ENCODE data around the gene ZCCHC7.
"Not testable (repeated sequence)": the region's sequence is repeated elsewhere in the genome, so short reads cannot be mapped to it uniquely, and the experiment has no call there.

ZCCHC7 gene

GRCh38 chr9:37383876-37384746 lies 263.7 kb downstream of the ZCCHC7 start:
- Histone ChIP-seq H3K9me3 (ENCODE audit: insufficient read depth, low read depth, low read length) (no peaks in the 10 kb centered on the region), H3K27ac (ENCODE audit: low read length) (no peak overlapping the region), H3K4me1 (ENCODE audit: insufficient read depth, low read length) (no peaks in the 10 kb centered on the region; the same call in 1 of the 2 replicates), H3K4me3 (ENCODE audit: low read length) (no peak overlapping the region), H3K9ac (ENCODE audit: low read depth, low read length) (no peak overlapping the region), H3K36me3 (ENCODE audit: insufficient read depth, low read depth, low read length) (no peaks in the 10 kb centered on the region), H3K27me3 (ENCODE audit: insufficient read depth, low read length) (no peaks in the 10 kb centered on the region)

GRCh38 chr9:37385286-37385685 lies 264.9 kb downstream of the ZCCHC7 start:
- Histone ChIP-seq H3K27me3 (ENCODE audit: insufficient read depth, low read length) (no peaks in the 10 kb centered on the region), H3K4me3 (ENCODE audit: low read length) (no peak overlapping the region), H3K9ac (ENCODE audit: low read depth, low read length) (no peak overlapping the region), H3K9me3 (ENCODE audit: insufficient read depth, low read depth, low read length) (no peaks in the 10 kb centered on the region), H3K36me3 (ENCODE audit: insufficient read depth, low read depth, low read length) (no peaks in the 10 kb centered on the region), H3K27ac (ENCODE audit: low read length) (no peak overlapping the region), H3K4me1 (ENCODE audit: insufficient read depth, low read length) (no peaks in the 10 kb centered on the region; the same call in 1 of the 2 replicates)

GRCh38 chr9:37386988-37387387 lies 266.6 kb downstream of the ZCCHC7 start:
- Histone ChIP-seq H3K36me3 (ENCODE audit: insufficient read depth, low read depth, low read length) (no peaks in the 10 kb centered on the region), H3K9ac (ENCODE audit: low read depth, low read length) (no peak overlapping the region), H3K27ac (ENCODE audit: low read length) (no peak overlapping the region), H3K4me1 (ENCODE audit: insufficient read depth, low read length) (no peaks in the 10 kb centered on the region; the same call in 1 of the 2 replicates), H3K27me3 (ENCODE audit: insufficient read depth, low read length) (no peaks in the 10 kb centered on the region), H3K9me3 (ENCODE audit: insufficient read depth, low read depth, low read length) (no peaks in the 10 kb centered on the region), H3K4me3 (ENCODE audit: low read length) (no peak overlapping the region)

- Histone ChIP-seq H3K36me3 (ENCODE audit: insufficient read depth, low read depth, low read length) (no peaks in the 10 kb centered on the region), H3K4me3 (ENCODE audit: low read length) (no peak overlapping the region), H3K27ac (ENCODE audit: low read length) (no peak overlapping the region), H3K9ac (ENCODE audit: low read depth, low read length) (no peak overlapping the region), H3K27me3 (ENCODE audit: insufficient read depth, low read length) (no peaks in the 10 kb centered on the region), H3K9me3 (ENCODE audit: insufficient read depth, low read depth, low read length) (no peaks in the 10 kb centered on the region), H3K4me1 (ENCODE audit: insufficient read depth, low read length) (no peaks in the 10 kb centered on the region)
These were observed 270.4 kb downstream of the ZCCHC7 start for GRCh38 chr9:37390759-37391158.

GRCh38 chr9:37392272-37392671 lies 271.9 kb downstream of the ZCCHC7 start:
- no peaks in the 10 kb centered on the region for H3K4me1 ChIP-seq (ENCODE audit: insufficient read depth, low read length)

DNA sequence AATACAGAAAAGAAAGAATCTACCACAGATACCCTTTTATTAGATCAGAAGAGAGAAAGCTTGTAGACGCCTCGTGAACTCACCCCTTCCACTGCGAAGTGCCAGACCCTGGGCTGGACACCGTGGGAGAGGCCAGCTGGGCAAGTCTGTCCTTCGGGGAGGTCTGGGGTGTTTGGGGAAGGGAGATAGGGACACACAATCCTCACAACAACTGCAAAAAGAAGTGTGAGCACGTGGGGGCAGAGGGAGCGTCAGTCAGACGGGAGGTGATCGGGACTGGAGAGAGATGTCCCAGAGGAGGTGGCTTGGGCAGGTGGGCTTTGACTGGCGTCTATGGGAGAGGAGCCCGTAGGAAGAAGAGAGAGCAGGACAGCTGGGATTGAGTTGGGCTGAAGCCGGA lies 274.9 kb downstream of the ZCCHC7 start:
- H3K4me1 ChIP-seq (ENCODE audit: insufficient read depth, low read length): no peaks in the 10 kb centered on the region
- no peaks in the 10 kb centered on the region for H3K36me3 ChIP-seq (ENCODE audit: insufficient read depth, low read depth, low read length)
- H3K9me3 ChIP-seq (ENCODE audit: insufficient read depth, low read depth, low read length): no peaks in the 10 kb centered on the region
- H3K27ac ChIP-seq (ENCODE audit: low read length): no peak overlapping the region
- no peak overlapping the region for H3K4me3 ChIP-seq (ENCODE audit: low read length)
- no peak overlapping the region for H3K9ac ChIP-seq (ENCODE audit: low read depth, low read length)
- H3K27me3 ChIP-seq (ENCODE audit: insufficient read depth, low read length): no peaks in the 10 kb centered on the region

More at GRCh38 chr9:37392272-37392671, 271.9 kb downstream of the ZCCHC7 start:
- H3K9me3 ChIP-seq (ENCODE audit: insufficient read depth, low read depth, low read length): no peaks in the 10 kb centered on the region
- H3K4me3 ChIP-seq (ENCODE audit: low read length): no peak overlapping the region
- H3K27ac ChIP-seq (ENCODE audit: low read length): no peak overlapping the region
- no peak overlapping the region for H3K9ac ChIP-seq (ENCODE audit: low read depth, low read length)
- H3K27me3 ChIP-seq (ENCODE audit: insufficient read depth, low read length): no peaks in the 10 kb centered on the region
- no peaks in the 10 kb centered on the region for H3K36me3 ChIP-seq (ENCODE audit: insufficient read depth, low read depth, low read length)

DNA sequence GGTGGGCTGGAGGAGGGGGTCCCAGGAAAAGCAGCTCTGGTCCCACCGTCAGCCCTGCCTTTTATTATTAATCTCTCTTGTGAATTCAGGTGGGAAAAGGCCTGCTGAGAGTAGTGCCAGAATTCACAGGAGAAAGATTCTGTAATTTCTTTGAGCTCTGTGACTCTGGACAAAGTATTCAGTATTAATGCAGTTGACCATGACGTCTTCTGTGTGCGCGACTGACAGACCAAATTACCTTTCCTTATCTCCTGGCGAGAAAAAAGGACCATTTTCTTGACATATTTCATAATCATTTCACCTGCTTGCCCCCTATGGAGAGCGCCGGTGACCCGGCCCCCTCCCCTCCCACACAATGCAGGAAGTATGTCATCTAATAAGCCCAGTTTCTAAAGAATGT lies 275.3 kb downstream of the ZCCHC7 start:
- H3K4me1 ChIP-seq (ENCODE audit: insufficient read depth, low read length): no peaks in the 10 kb centered on the region
- no peaks in the 10 kb centered on the region for H3K9me3 ChIP-seq (ENCODE audit: insufficient read depth, low read depth, low read length)
- H3K4me3 ChIP-seq (ENCODE audit: low read length): no peak overlapping the region
- H3K9ac ChIP-seq (ENCODE audit: low read depth, low read length): no peak overlapping the region
- no peaks in the 10 kb centered on the region for H3K36me3 ChIP-seq (ENCODE audit: insufficient read depth, low read depth, low read length)
- H3K27me3 ChIP-seq (ENCODE audit: insufficient read depth, low read length): no peaks in the 10 kb centered on the region
- no peak overlapping the region for H3K27ac ChIP-seq (ENCODE audit: low read length)

GRCh38 chr9:37397948-37398347 lies 277.6 kb downstream of the ZCCHC7 start:
- H3K27me3 ChIP-seq (ENCODE audit: insufficient read depth, low read length); H3K36me3 ChIP-seq (ENCODE audit: insufficient read depth, low read depth, low read length); H3K4me1 ChIP-seq (ENCODE audit: insufficient read depth, low read length); H3K27ac ChIP-seq (ENCODE audit: low read length); H3K9ac ChIP-seq (ENCODE audit: low read depth, low read length); H3K4me3 ChIP-seq (ENCODE audit: low read length); H3K9me3 ChIP-seq (ENCODE audit: insufficient read depth, low read depth, low read length): not testable (repeated sequence)

DNA sequence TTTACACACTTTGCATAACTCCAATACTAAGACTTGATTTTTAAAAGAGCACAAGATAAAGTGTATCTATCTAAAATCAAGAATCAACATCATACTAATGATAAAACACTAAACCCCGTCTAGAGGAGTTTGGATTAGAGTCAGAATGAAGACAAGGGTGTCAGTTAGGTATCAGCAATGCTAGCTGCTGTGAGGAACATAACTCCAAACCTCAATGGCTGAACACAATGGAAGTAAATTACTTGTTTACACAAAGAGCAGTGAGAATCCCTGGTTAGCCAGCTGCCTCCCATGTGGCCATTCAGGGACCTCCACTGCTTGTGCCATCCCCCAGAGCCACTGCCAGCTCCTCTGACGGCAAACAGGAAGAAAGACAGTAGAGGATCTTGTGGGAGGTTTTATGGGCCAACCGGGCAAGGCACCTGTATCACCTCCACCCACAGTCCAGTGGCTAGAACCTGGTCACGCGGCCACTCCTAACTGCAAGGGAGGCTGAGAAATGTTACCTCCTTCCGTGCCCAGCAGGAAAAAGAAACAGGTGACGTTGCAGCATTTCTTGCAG lies 278.2 kb downstream of the ZCCHC7 start:
- no peaks in the 10 kb centered on the region for H3K36me3 ChIP-seq (ENCODE audit: insufficient read depth, low read depth, low read length)
- no peak overlapping the region for H3K27ac ChIP-seq (ENCODE audit: low read length)
- no peaks in the 10 kb centered on the region for H3K9me3 ChIP-seq (ENCODE audit: insufficient read depth, low read depth, low read length)
- H3K4me3 ChIP-seq (ENCODE audit: low read length): no peak overlapping the region
- H3K9ac ChIP-seq (ENCODE audit: low read depth, low read length): no peak overlapping the region
- no peaks in the 10 kb centered on the region for H3K4me1 ChIP-seq (ENCODE audit: insufficient read depth, low read length)
- no peaks in the 10 kb centered on the region for H3K27me3 ChIP-seq (ENCODE audit: insufficient read depth, low read length)

- Histone ChIP-seq H3K4me3 (ENCODE audit: low read length) (no peak overlapping the region), H3K4me1 (ENCODE audit: insufficient read depth, low read length) (no peaks in the 10 kb centered on the region)
These were observed 279.0 kb downstream of the ZCCHC7 start for GRCh38 chr9:37399336-37399735.

DNA sequence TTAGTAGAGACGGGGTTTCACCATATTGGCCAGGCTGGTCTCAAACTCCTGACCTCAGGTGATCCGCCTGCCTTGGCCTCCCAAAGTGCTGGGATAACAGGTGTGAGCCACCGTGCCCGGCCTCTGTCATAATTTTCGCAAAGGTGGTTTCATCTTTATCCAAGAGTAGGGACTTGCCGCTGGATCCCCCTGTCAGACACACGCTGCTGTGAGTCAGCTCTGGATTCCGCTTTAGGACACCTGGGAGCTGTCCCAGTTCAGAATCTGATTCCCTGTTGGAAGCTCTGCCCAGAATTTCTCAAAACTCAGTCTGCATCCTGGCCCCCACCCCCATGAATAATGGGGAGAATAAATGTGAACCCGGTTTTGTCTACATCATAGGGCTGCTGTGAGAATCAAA lies 284.2 kb downstream of the ZCCHC7 start:
- no peak overlapping the region for H3K4me3 ChIP-seq (ENCODE audit: low read length)
- no peak overlapping the region for H3K27ac ChIP-seq (ENCODE audit: low read length)
- no peaks in the 10 kb centered on the region for H3K4me1 ChIP-seq (ENCODE audit: insufficient read depth, low read length)
- H3K27me3 ChIP-seq (ENCODE audit: insufficient read depth, low read length): no peaks in the 10 kb centered on the region
- no peak overlapping the region for H3K9ac ChIP-seq (ENCODE audit: low read depth, low read length)
- no peaks in the 10 kb centered on the region for H3K36me3 ChIP-seq (ENCODE audit: insufficient read depth, low read depth, low read length)
- H3K9me3 ChIP-seq (ENCODE audit: insufficient read depth, low read depth, low read length): no peaks in the 10 kb centered on the region

More at GRCh38 chr9:37399336-37399735, 279.0 kb downstream of the ZCCHC7 start:
- Histone ChIP-seq H3K36me3 (ENCODE audit: insufficient read depth, low read depth, low read length) (no peaks in the 10 kb centered on the region), H3K27me3 (ENCODE audit: insufficient read depth, low read length) (no peaks in the 10 kb centered on the region), H3K9ac (ENCODE audit: low read depth, low read length) (no peak overlapping the region), H3K9me3 (ENCODE audit: insufficient read depth, low read depth, low read length) (no peaks in the 10 kb centered on the region), H3K27ac (ENCODE audit: low read length) (no peak overlapping the region)

DNA sequence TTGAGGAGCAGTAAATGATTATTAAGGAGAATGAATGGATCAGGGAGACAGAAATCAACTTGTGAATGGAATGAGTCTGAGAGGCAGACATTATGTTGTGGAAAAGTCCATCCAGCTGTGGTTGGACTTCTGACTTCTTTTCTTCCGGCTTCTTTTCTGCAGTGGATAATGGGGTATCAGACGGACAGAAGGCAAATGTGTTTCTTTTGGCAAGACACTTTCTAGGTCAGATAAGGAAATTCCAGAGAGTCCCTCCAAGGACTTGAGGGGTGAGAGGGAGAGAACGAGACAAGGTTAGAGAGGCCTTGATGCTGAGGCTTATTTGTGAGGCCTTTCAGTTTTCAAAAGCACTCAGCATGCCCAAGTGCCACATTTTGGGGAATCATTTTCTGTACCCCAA lies 285.0 kb downstream of the ZCCHC7 start:
- no peak overlapping the region for H3K9ac ChIP-seq (ENCODE audit: low read depth, low read length)
- no peaks in the 10 kb centered on the region for H3K27me3 ChIP-seq (ENCODE audit: insufficient read depth, low read length)
- no peak overlapping the region for H3K4me3 ChIP-seq (ENCODE audit: low read length)
- H3K36me3 ChIP-seq (ENCODE audit: insufficient read depth, low read depth, low read length): no peaks in the 10 kb centered on the region
- no peaks in the 10 kb centered on the region for H3K4me1 ChIP-seq (ENCODE audit: insufficient read depth, low read length)
- H3K9me3 ChIP-seq (ENCODE audit: insufficient read depth, low read depth, low read length): no peaks in the 10 kb centered on the region
- H3K27ac ChIP-seq (ENCODE audit: low read length): no peak overlapping the region

Measured in iPS-20b (cell line).